HG03469 (cell line): ENCODE results near the gene PROM1.

ENCODE experiments used
- ATAC-seq: cut with Tn5 transposase; IDR thresholded peaks from one replicate; pipeline ENCODE4 v1.9.1; 2021; ENCODE audit warnings: mild to moderate bottlenecking, moderate library complexity, moderate number of reproducible peaks; ENCODE audit not compliant: unreplicated experiment

Gene PROM1

DNA sequence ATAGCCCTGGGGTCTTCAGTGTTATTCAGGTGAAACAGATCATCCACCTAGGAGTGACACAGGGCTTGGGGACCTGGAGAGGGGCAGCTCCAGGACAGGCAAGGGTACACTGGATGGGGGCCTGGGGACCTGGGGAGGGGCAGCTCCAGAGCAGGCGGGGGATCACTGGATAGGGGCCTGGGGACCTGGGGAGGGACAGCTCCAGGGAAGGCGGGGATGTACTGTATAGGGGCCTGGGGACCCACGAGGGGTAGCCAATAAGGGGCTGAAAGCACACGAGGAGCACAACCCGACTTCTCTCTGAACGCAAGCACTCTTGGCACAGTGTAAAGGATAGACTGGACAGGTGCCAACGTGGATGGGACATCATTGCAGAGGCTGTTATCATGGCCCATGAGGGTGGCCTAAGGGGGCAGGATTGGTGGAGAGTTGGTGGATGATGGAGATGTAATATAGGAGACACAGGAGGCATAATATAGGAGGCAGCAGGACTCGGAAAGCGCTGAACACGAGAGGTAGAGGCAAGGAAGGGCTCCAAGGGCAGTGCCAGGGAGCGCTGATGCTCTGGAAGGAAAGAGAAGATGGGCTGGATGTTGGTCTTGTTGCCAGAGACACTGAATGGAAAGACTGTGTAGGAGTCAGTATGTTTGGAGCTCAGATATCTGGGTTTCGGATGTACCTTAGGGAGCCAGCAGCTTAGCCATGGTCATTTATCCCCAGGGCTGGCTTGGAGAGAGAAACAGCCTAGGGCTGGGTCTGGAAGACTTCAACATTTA lies 82.9 kb downstream of the PROM1 start:
- ATAC-seq: no peak

DNA sequence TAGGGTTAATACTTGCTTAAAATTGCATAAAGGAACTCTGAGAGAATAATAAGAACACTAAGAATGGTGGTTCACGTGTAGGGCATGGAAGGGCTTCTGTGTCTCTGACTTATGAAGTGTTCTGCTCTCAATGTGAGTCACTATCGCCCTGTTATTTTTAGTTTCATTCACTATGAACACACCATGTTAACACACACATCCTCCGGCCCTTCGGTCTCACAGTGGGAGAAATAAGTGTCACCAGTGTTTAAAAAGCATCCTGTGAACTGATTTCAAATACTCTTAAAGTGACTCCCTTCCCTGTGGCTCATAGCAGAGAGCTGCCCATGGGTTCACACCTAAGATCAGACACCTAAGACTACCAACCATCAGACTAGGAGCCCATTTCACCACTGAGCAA lies 87.0 kb downstream of the PROM1 start:
- no peak for ATAC-seq

DNA sequence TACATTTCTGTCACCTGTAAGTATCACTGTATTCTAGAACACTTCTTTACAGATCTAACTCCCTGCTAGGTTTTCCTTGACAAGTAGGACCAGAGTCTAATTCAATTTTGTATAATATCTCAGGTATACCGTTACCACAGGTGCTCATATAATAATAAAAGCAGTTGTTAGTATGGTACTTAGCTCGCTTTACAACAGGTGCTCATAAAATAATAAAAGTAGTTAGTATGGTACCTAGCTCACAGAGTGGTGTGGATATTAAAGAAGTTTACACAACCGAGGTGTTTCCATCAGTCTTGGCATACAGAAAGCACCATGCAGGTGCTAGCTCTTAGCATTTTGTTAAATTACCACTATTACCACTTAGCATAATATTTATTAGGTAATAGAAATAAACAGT lies 88.0 kb downstream of the PROM1 start:
- ATAC-seq: no peak

DNA sequence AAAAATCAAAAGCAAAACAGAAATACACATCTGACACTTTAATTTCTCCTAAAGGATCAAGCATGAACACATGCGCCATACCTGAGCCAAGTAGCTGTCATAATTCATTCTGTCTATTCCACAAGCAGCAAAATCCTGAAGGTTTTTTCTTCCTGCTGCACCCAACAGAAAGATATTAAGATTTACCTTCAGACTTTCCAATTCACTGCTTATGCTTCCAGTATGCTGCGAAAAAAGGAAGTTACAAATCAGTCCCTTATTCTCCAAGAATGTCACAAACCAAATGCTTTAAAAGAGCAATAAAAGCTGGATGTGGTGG lies 91.7 kb downstream of the PROM1 start:
- ATAC-seq: no peak

DNA sequence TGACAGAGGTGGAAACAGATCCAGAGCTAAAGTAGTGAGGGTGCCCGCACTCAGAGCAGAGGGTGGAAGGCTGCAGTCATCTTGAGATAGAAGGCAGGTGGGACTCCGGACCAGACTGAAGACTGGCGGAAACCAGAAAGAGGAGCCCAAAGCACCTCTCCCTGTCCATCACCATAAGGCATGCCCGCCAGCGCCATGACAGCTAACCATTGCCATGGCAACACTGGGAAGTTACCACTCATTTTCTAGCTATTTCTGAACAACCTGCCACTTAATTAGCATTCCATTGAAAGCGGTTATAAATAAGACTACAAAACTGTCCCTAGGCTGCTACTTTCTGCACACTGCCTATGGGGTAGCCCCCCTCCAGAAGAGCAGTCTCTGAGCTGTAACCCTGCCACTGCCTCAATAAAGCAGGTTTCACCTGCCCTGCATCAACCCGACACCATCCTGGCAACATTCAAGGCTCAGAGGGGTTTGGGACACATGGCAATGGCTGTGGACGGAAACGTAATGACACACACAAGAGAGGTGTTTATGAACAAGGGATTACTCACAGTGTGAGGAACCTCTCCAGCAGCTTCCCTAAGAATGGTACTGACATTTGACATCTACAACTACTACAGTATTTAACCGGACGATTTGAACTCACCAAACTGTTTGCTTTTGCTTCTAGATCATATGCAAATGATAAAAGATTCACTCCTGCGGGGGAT lies 93.1 kb downstream of the PROM1 start:
- no peak for ATAC-seq

DNA sequence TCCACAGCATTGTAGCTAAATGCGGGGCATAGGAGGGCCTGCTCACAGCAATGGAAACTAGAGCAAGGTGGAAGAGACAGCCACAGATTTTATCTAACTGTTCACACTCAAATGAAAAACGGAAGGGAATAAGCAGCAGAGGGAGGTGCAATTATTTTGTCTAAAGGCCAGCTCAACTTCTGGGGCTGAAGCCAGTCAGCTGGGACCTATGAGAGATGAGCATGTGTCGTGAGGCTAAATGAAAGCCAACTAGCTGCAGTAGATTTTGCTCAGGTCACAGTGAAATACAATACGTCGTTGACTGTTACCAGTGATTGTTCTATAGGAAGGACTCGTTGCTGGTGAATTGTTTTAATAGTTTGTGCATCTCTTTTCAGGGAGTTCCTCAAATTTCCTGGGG lies 94.4 kb downstream of the PROM1 start:
- ATAC-seq: no peak

DNA sequence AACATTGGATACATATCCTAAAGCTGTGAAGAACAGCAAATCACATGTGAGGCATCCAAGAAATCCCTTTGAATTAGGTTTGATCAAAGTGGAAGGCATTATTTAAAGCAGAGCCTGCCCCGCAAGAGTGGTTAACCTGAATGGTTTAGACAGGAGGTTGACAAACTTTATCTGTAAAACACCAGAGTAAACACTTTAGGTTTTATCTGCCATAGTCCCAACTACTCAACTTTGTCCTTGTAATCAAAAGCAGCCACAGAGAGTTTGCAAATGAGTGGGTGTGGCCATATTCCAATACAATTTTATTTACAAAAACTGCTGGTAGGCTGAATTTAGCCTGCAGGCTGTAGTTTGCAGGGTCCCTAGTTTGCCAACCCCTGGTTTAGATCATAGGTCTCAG lies 95.6 kb downstream of the PROM1 start:
- no peak for ATAC-seq

DNA sequence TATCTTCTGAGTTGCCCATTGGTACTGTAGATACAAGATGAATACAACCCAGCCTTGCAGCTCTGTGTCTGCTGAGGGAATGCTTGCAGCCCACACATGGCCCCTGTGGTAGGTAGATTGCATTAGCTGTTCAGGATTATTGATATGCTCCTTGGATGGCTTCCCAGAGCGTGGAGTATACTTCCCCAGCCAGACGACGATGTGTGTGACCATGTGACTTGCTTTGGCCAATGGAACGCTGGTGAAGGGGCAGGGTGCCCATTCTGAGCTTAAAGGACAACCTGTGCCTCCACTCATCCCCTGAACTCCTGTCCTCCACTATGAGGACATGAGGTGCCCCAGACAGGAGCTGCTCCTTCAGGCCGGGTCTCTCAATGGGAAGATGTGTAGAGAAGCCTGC lies 96.9 kb downstream of the PROM1 start:
- ATAC-seq: no peak

DNA sequence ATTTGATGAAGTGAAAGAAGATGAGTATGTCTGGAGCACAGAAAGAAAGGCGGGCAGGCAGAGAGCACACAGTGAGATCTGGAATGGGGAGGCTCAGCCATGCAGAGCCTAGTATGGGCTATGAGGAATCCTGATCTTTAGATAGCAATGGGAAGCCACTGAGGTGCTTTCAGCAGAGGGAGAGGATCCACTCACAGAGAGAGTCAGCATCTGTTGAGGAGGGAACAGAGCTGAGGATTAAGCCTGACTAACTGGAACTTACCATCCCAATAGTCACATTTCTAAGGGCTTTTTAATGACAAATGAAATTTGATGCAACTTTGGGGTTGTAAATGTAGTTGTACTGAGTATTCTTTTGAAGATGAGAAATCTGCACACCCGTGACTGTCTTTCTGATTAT lies 100.2 kb downstream of the PROM1 start:
- ATAC-seq: no peak

DNA sequence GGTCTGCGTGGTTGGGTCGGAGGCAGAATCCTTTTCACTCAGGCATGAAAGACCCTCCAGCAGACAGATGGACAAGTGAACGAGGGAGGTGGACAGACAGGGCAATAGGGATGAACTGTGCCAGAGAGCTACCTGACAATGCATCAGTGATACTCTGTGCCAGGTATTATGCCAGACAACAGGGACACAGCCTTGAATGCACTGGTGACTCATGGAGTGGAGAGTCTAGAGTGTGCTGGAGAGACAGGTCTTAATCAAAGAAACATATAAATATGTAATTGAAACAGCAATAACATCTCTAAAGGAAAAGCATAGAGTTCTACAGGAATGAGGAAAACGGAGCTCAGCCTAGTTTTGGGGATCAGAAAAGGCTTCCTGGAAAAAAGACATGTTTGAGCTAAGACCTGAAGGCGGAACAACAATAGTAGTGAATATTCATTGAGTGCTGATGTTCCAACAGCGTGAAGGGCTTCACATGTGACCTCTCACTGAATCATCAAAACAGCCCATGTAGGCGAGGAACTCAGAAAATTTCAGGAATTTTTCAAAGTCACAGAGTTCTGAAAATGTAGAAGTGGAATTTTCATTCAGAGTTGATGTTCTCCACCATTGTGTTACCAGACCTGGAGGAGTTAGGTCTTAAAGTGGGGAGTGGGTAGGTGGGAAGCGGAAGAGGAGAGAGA lies 100.8 kb downstream of the PROM1 start:
- no peak for ATAC-seq

DNA sequence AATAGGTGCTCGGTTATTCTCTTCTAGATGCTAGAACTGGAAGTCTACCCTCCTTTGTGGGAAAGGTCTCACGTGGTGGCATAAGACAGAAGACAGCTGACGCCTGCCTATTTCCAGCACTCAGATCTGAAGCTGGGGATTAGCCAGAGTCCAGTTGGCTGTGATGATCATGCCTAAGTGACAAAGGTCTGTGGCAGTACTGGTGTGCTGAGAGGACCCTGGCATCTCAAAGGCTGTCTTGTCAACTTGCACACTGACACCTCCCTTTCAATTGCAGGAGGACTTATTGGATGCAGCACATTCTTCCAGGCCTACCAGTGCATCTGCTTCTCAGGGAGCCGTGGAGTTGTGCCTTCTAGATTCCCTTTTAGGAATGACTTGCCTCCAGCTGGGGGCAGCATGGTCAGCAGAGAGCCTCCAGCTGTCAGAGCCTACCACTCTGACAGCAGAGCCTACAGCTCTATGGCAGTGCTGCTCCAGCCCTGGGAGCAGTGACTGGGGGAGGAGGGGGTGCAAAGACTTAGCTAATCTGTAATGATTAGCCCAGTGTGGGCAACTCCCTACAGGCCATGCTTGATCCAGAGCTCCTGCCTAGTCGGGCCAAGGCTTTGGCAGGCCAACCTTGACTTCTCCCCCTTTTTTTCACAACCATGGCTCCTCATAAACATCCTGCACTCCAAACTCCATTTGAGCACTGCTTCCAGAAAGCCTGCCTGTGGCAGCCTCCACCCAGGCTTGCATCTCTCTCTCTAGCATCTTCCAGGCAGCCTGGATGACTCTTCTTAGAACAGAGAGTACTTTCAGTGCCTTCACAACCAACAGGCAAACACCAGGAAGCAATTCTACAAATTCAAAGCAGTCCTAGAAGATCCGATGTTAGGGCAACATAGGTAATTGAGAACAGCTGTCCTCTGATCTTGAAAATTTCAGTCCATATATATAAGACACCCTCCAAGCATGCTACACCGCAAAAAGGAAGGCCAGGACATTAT lies 107.1 kb downstream of the PROM1 start:
- no peak for ATAC-seq

DNA sequence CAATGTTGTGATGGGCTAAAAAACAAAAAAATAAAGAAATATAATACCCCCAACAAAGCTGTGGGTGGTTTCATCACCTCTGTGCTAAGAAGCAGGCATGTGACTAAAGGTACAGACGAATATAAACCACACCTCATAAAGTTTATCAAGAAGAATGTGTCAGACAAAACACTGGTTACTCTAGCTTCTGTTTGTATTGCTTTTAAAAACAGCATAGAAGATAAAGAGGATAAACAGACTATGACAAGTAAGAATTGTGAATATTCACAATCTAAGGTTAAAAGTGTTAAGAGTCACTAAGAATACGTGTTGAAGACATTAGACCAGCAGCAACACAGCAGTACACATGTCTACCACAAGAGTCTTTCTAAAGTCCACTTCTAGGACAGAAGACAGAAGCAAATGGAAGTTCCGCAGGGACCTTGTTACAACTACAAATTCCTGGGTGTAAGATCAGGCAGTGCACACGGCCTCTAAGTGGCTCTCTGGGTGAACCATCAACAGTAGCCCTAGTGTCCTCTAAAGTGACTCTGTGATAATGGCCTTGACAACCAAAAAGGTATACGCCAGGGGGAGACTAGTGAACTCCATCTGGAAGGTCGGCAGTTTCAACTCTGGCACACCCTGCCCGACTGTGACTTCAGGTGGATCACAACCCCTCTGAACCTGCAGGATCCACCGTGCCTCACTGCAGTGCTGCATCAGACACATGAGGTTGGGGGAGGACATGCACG lies 112.6 kb downstream of the PROM1 start:
- no peak for ATAC-seq

DNA sequence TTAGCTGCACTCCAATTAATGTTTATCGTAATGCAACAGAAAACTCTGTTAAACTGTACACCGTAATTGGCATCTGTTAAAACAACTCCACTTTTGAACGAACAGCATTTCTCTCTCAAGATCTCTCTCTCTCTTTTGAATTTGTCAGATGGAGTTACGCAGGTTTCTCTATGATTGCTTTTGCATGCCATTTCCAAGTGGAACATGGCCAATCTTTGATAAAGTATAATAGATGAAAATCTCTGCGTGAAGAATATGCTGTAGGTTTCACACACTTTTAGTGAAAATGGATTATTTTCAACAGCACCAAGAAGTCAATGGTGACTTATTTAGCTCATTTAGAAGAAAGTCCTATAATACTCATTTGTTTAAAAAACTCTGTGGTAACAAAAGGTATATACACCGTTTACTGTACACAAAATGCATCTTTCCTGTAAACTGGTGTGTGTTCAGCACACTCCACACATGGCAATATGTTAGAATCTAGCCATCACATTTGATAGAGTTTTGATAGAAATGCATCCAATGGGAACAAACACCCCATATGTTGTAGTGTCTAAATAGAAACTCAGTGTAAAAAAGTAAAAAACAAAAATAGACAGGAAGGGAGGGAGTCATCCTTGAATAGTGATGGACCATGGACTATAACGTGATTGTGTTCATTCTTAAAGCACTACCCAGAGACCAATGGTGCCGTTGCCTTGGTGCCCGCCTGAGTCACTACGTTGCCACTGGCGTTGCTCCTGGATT lies 115.1 kb downstream of the PROM1 start:
- ATAC-seq: no peak

DNA sequence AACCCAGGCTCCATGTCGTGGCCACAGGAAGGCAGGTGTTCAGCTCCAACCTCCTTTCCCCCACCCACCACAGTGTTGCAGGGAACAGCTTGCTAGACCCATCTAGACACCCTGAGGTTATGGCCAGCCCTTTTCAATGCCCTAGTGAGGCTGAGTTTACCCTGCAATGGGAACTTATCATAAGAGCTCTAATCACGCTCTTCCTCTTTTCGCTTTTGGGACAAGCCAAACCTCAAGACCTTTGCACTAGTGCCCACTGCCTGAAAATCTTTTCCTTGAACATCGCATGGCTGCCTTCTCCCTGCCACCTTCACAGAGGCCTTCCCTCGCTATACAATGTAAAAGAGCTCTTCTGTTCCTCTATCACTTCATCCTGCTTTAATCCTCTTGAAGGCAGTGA lies 118.5 kb downstream of the PROM1 start:
- ATAC-seq: no peak

DNA sequence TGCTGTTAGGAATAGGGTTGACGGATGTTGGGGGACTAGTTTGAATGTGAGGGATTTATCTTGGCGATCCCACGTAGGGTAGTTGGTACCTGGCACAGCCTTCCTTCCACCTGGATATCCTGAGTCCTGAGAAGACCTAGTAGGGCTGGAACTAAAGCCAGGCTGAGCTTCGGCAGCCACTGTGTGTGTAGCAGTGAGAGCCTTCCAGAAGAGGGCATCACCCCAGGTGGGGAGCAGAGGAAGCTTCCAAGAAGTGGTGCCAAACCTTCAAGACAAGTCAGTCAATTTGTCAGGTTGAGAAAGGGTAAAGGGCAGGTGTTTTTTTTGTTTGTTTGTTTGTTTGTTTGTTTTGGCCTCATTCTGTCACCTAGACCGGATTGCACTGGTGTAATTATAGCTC lies 119.7 kb downstream of the PROM1 start:
- no peak for ATAC-seq

DNA sequence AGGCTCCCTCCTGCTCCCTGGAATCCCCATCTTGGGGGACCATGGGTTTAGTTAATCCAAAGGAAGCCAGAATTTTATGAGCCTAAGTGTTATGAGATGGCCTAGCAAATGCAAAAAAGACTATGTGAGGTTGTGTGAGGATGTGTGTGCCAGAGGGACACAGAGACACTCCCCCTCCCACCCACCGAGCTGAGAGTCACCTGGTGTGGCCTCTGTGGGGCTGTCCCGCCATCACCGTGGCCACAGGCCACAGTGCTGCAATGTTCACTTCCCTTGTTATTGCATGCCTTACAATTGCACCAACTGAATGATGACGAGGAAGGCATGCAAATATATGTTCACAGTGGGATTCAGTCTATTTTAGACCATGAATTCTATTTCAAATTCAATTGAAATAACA lies 120.2 kb downstream of the PROM1 start:
- peak; percentile 74 for ATAC-seq

DNA sequence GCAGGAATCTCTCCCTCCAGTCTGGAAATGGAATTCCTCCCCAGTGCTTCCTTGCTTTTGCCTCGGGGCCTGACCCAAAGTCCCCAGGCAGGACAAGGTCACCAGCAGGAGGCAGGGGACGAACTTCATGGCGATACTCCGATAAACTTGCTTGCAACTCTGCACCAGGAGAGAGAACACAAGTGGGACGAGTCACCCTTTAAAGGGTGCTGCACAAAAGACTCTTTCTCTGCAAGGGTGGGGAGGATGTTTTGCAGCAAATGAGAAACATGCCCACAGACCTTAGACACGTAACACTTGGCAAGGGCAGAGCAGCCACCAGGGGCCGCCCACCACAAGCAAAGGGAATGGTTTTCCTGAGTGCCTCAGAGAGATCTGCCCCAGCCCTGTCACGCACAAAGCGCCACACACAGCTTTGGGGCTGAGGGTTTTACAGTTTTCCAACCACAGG lies 120.8 kb downstream of the PROM1 start, which contains the start of gene FGFBP2:
TSS of gene FGFBP2 (minus strand) at position 175 of the 451 bp plus-strand sequence. CDS start at position 129, 46 bp downstream.
- no peak for ATAC-seq

DNA sequence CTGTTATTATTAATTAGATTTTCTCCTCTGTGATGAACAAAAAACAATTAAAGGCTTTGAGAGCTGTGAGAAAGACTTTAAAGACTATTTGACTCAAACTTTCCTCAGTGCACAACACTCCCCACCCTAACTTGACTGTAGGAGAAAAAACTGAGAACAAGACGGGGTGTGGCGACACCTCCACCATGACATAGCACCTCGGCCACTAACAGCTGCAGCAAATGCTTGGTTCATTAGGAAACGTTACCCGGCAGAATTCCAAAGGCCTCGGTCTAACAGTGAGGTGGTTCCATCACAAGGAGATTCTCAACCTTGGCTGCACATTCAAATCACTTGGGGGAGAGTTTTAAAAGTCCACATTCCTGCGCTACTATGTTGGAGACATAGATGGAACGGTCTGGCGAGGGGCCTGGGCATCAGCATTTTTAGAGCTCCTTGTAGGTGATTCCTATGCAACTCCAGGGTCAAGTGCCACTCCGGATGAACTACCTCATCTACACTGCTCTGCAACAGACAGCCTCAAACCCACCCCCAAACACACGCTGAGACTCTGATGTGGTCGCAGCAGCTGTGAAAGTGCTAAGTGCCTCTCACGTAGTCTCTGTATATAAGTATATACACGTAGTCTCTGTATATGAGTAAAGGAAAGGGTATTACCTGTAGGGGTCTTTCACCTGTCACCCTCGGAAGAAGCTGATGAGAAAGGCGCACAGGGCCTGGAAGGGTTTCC lies 121.9 kb downstream of the PROM1 start:
- no peak for ATAC-seq

DNA sequence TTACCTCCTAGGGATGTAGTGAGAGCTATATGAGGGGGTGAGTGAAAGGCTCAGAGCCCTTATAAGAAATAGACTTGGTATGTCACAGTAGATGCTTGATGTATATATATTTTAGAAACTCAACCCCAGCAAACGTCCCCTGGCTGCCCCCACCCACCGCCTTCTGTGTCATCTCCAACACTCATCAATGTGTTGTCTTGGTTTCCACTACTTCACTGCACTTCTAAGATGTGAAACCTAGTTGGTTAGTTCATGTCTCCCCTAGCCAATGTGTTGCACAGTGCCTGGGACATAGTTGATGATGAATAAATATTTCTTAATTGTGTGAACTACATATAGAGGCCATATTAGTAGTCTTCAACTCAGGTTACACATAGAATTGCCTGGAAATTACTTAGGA lies 125.3 kb downstream of the PROM1 start:
- ATAC-seq: no peak
